ENCODE results near the gene PLCH2.

GRCh38 chr1:2520806-2521205 lies 44.7 kb downstream of the PLCH2 start:
- no peak for TF ChIP-seq EZH2 (IDR thresholded peaks at IDR 0.05)
- no peak for TF ChIP-seq POLR2AphosphoS5 (IDR thresholded peaks at IDR 0.05; ENCODE audit: borderline replicate concordance, low read depth, low read length)
